ENCODE data around the gene CIC. TPM values are rescaled to one million over a fixed set of nuclear protein-coding genes. Genes with fewer than 3 reads are reported as not detected.

The CIC gene
- total RNA-seq, 1 experiment from 2014 or later, result 54.0 TPM

- Histone ChIP-seq H3K79me2 (ENCODE audit: insufficient read depth, low read length) (no peaks in the 10 kb centered on the region), H2AK5ac (ENCODE audit: insufficient read length, low read length) (no peak overlapping the region), H3K23ac (ENCODE audit: insufficient read length, low read depth, low read length) (no peak overlapping the region), H3K4me1 (ENCODE audit: insufficient read depth, low read length) (no peaks in the 10 kb centered on the region), H3K56ac (ENCODE audit: insufficient read length, low read depth, low read length) (no peak overlapping the region), H3K27ac (ENCODE audit: insufficient read length, low read depth, low read length) (no peak overlapping the region), H2AFZ (ENCODE audit: low read length) (no peak overlapping the region), H3K9me3 (ENCODE audit: control insufficient read depth, low read depth, low read length) (no peaks in the 10 kb centered on the region), H3K23me2 (ENCODE audit: insufficient read length, low read depth, low read length, poor library complexity, severe bottlenecking) (no peaks in the 10 kb centered on the region), H3T11ph (ENCODE audit: low read length) (no peak overlapping the region), H2BK120ac (ENCODE audit: low read depth, low read length, poor library complexity, severe bottlenecking) (no peak overlapping the region), H4K20me1 (ENCODE audit: control insufficient read depth, insufficient read depth, insufficient read length) (no peaks in the 10 kb centered on the region), H2BK20ac (ENCODE audit: low read depth, low read length, poor library complexity, severe bottlenecking) (no peak overlapping the region), H3K9ac (ENCODE audit: extremely low read depth, insufficient read length, low read length) (no peak overlapping the region), H3K4ac (ENCODE audit: low read depth, low read length) (no peak overlapping the region), H4K5ac (ENCODE audit: insufficient read length, low read depth, low read length) (no peak overlapping the region), H3K79me1 (ENCODE audit: insufficient read depth, low read depth, low read length, poor library complexity, severe bottlenecking) (no peaks in the 10 kb centered on the region), H3K18ac (ENCODE audit: insufficient read length, low read depth, low read length) (no peak overlapping the region), H2BK5ac (ENCODE audit: insufficient read length, low read length) (no peak overlapping the region), H2BK12ac (ENCODE audit: insufficient read length, low read depth, low read length) (no peak overlapping the region), H3K4me2 (ENCODE audit: insufficient read depth, insufficient read length, low read length) (no peak overlapping the region), H3K27me3 (ENCODE audit: insufficient read depth, low read length) (no peaks in the 10 kb centered on the region), H4K91ac (ENCODE audit: insufficient read length, low read depth, low read length) (no peak overlapping the region), H2BK15ac (ENCODE audit: low read depth, low read length) (no peak overlapping the region), H3K14ac (ENCODE audit: insufficient read depth, low read length) (no peak overlapping the region), H4K8ac (replicated peaks; ENCODE audit: insufficient read length, low read depth, low read length) (no peak overlapping the region)
- H3K9me3 Mint-ChIP-seq, result no peaks in the 10 kb centered on the region
- H3K4me1 Mint-ChIP-seq, result peaks cover 0 to 6% of the 10 kb centered on the region in 2 experiments; a peak in 1 of 4 replicates
- no peaks in the 10 kb centered on the region; the same call in 1 of the 2 replicates for H3K27me3 Mint-ChIP-seq (ENCODE audit: low read depth)
- H3K36me3 Mint-ChIP-seq (ENCODE audit: insufficient read depth in 1 of 3, low read depth in 3 of 3), result peaks cover 44 to 78% (median 76%) of the 10 kb centered on the region in 3 experiments
- no CpG with 5 or more reads among the region's 6 CpGs for WGBS (ENCODE audit: extremely low coverage, insufficient read length, low lambda C conversion rate)
- no peak overlapping the region for H3K27ac Mint-ChIP-seq
- no peak for TF ChIP-seq CTCF (conservative IDR thresholded peaks at IDR 0.05)
- H3K4me3 Mint-ChIP-seq, result no peak overlapping the region
- DNase-seq, result no peak
Measured at GRCh38 chr19:42233678-42234292, 35.3 kb upstream of the CIC start.
